Measurements from ENCODE around the gene TSPEAR. TPM values are rescaled to one million over a fixed set of nuclear protein-coding genes. Genes with fewer than 3 reads are reported as not detected.
A peak's percentile ranks its signal among the peaks of the same experiment; 100 is the strongest.

The TSPEAR gene
- total and polyA plus RNA-seq, 12 donors, result under 0.01 to 3.4 (median 1.0) TPM; not detected in 3

GRCh38 chr21:44510508-44511218 is 200.7 kb downstream of the TSPEAR start:
- Histone ChIP-seq H3K27ac (no peak overlapping the region), H3K27me3 (peaks cover 0 to 47% (median 17%) of the 10 kb centered on the region in 7 donors), H3K4me3 (peak overlapping the region in 2 of 10 donors; percentile 10 to 23), H3K4me1 (peaks cover 0 to 10% (median 6%) of the 10 kb centered on the region in 9 donors), H3K9me3 (no peaks in the 10 kb centered on the region), H3K36me3 (no peaks in the 10 kb centered on the region)
- WGBS, 2 donors, result 12 to 13% methylated on average over 36 of the region's 36 CpGs
- TF ChIP-seq, protein P1, sequence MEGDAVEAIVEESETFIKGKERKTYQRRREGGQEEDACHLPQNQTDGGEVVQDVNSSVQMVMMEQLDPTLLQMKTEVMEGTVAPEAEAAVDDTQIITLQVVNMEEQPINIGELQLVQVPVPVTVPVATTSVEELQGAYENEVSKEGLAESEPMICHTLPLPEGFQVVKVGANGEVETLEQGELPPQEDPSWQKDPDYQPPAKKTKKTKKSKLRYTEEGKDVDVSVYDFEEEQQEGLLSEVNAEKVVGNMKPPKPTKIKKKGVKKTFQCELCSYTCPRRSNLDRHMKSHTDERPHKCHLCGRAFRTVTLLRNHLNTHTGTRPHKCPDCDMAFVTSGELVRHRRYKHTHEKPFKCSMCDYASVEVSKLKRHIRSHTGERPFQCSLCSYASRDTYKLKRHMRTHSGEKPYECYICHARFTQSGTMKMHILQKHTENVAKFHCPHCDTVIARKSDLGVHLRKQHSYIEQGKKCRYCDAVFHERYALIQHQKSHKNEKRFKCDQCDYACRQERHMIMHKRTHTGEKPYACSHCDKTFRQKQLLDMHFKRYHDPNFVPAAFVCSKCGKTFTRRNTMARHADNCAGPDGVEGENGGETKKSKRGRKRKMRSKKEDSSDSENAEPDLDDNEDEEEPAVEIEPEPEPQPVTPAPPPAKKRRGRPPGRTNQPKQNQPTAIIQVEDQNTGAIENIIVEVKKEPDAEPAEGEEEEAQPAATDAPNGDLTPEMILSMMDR (IDR thresholded peaks at IDR 0.05), result peak; percentile 45 to 87 (median 74)
- peak; percentile 14 to 80 (median 65) for ATAC-seq
- DNase-seq, result peak; percentile 23 to 60
- intact Hi-C loops (cut with DNase I), result loop anchor here in 6 of 10 donors (5.0 to 10.0 kb wide), 3 partner anchors 232 to 284 kb away; no protein-coding TSS in a partner anchor

DNA sequence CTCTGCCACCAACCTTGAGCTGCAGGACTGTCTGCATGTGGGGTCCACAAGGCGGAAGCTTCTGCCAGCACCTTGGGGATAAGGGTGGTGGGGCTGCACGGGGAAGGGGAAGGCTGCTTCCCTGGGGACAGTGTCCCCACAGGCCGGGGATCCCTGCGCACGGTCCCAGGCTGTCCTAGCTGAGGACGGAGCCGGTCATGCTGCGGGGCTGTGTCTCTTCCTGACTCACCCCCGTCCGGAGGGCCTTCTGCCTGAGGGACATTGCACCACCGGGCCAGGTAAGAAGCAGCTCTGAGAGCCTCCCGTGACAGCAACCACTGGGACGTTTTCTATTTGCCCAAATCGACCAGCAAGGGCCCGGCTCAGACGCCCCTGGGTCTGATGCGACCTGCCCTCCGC is 201.3 kb downstream of the TSPEAR start:
- no peak overlapping the region for H3K4me3 ChIP-seq
- H3K4me1 ChIP-seq, result peaks cover 0 to 10% (median 6%) of the 10 kb centered on the region in 9 donors
- TF ChIP-seq, protein P1 (IDR thresholded peaks at IDR 0.05), result no peak
- DNase-seq, result peak in 1 of 2 donors; percentile 8
- peaks cover 0 to 47% (median 17%) of the 10 kb centered on the region in 7 donors for H3K27me3 ChIP-seq
- no peaks in the 10 kb centered on the region for H3K9me3 ChIP-seq
- H3K36me3 ChIP-seq, result no peaks in the 10 kb centered on the region
- H3K27ac ChIP-seq, result no peak overlapping the region
- peak in 2 of 8 donors; percentile 2 to 5 for ATAC-seq
- 57 to 59% methylated on average over 18 of the region's 18 CpGs for WGBS, 2 donors
- intact Hi-C loops (cut with DNase I), result loop anchor here in 6 of 10 donors (5.0 to 10.0 kb wide), 3 partner anchors 232 to 285 kb away; no protein-coding TSS in a partner anchor

DNA sequence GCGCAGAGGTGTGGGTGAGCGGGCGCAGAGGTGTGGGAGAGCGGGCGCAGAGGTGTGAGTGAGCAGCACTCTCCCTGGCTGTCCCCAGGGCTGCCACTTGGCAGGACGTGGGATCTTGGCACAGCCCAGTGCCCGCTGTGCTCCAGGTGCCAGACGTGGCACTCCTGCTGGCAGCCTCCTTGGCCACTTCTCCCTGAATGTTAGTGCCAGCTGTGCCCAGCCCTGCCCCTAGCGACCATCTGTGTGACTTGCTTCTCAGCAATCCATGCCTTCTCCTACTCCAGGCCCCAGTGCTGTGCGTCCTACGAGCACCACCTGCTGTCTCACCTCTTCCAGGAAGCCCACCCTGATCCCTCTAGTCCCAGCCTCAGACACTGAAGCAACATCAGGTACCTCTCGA is 201.8 kb downstream of the TSPEAR start:
- H3K36me3 ChIP-seq, result no peaks in the 10 kb centered on the region
- 49 to 61% methylated on average over 12 of the region's 12 CpGs for WGBS, 2 donors
- no peaks in the 10 kb centered on the region for H3K9me3 ChIP-seq
- H3K27ac ChIP-seq, result no peak overlapping the region
- no peak overlapping the region for H3K4me3 ChIP-seq
- DNase-seq (peak; percentile 74 to 82), ATAC-seq (peak; percentile 84 to 97 (median 94))
- TF ChIP-seq, protein P1 (IDR thresholded peaks at IDR 0.05), result peak; percentile 17 to 63 (median 39)
- intact Hi-C loops (cut with DNase I), result loop anchor here in 1 of 10 donors (5.0 kb wide), 1 partner anchor 283 kb away; no protein-coding TSS in a partner anchor
- H3K27me3 ChIP-seq, result peaks cover 0 to 49% (median 17%) of the 10 kb centered on the region in 7 donors
- peaks cover 0 to 10% (median 6%) of the 10 kb centered on the region in 9 donors for H3K4me1 ChIP-seq

- ATAC-seq (no peak), DNase-seq (peak in 1 of 2 donors; percentile 1)
- Histone ChIP-seq H3K4me1 (peaks cover 0 to 10% (median 6%) of the 10 kb centered on the region in 9 donors), H3K27ac (no peak overlapping the region), H3K27me3 (peaks cover 0 to 49% (median 17%) of the 10 kb centered on the region in 7 donors), H3K4me3 (no peak overlapping the region), H3K36me3 (no peaks in the 10 kb centered on the region), H3K9me3 (no peaks in the 10 kb centered on the region)
- 77 to 83% methylated on average over 30 of the region's 30 CpGs for WGBS, 2 donors
- intact Hi-C loops (cut with DNase I), result loop anchor here in 1 of 10 donors (5.0 kb wide), 1 partner anchor 283 kb away; no protein-coding TSS in a partner anchor
- TF ChIP-seq, protein P1 (IDR thresholded peaks at IDR 0.05), result no peak
Measured at GRCh38 chr21:44508711-44509445, 202.5 kb downstream of the TSPEAR start.
